Neural cell (in vitro differentiated cells): ENCODE measurements around the gene CIITA. TPM values are rescaled to one million over a fixed set of nuclear protein-coding genes. Genes with fewer than 3 reads are reported as not detected.

ENCODE experiments used
- H2AFZ ChIP-seq: fragments of 200-600, 300-800 bp; sonication (generic), shearing (Covaris generic); 2 replicates; pipeline ENCODE4 v1.6.0; 2014; ENCODE audit warnings: low read depth, mild to moderate bottlenecking, antibody characterized with exemption, low read length, moderate library complexity
- H3F3A ChIP-seq: fragments of 200-600 bp; shearing (Covaris generic); 2 replicates; pipeline ENCODE4 v1.6.1; 2016; ENCODE audit warnings: mild to moderate bottlenecking, moderate library complexity, mixed read lengths, antibody characterized with exemption, low read length; ENCODE audit not compliant: insufficient read depth, poor library complexity, severe bottlenecking
- H3K27ac ChIP-seq: fragments of 200-600, 300-800 bp; sonication (generic), shearing (Covaris generic); 2 replicates; pipeline ENCODE4 v1.5.1; 2014; ENCODE audit warnings: mild to moderate bottlenecking, low read length, moderate library complexity
- H3K27me3 ChIP-seq: fragments of 300-800, 200-600 bp; sonication (generic), shearing (Covaris generic); 2 replicates; pipeline ENCODE4 v1.6.0; 2014; ENCODE audit warnings: mild to moderate bottlenecking, low read depth, low read length, moderate library complexity; ENCODE audit not compliant: insufficient read depth
- H3K36me3 ChIP-seq: fragments of 300-800, 200-600 bp; sonication (generic), shearing (Covaris generic); 2 replicates; pipeline ENCODE4 v1.5.1; 2014; ENCODE audit warnings: mild to moderate bottlenecking, antibody characterized with exemption, low read length, moderate library complexity; ENCODE audit not compliant: insufficient read depth
- H3K4me2 ChIP-seq: fragments of 300-800, 200-600 bp; sonication (generic), shearing (Covaris generic); 2 replicates; pipeline ENCODE4 v1.6.0; 2014; ENCODE audit warnings: mild to moderate bottlenecking, low read length
- H3K4me3 ChIP-seq: fragments of 300-800, 200-600 bp; sonication (generic), shearing (Covaris generic); 2 replicates; pipeline ENCODE4 v1.5.1; 2014; ENCODE audit warnings: mild to moderate bottlenecking, low read length, moderate library complexity
- H3K79me2 ChIP-seq: fragments of 200-600 bp; shearing (Covaris generic); replicated peaks from 2 replicates; pipeline ENCODE4 v1.6.0; 2014; ENCODE audit warnings: mild to moderate bottlenecking, low read length, moderate library complexity; ENCODE audit not compliant: insufficient read depth
- H3K9ac ChIP-seq: fragments of 300-800, 200-600 bp; sonication (generic), shearing (Covaris generic); 2 replicates; pipeline ENCODE4 v1.6.1; 2016; ENCODE audit warnings: mild to moderate bottlenecking, low read length, mixed read lengths
- H3K9me2 ChIP-seq: fragments of 200-600 bp; shearing (Covaris generic); 2 replicates; pipeline ENCODE4 v1.6.1; 2016; ENCODE audit warnings: mild to moderate bottlenecking, low read length, mixed read lengths; ENCODE audit not compliant: insufficient read depth
- H3K9me3 ChIP-seq: fragments of 200-600, 300-800 bp; sonication (generic), shearing (Covaris generic); 2 replicates; pipeline ENCODE4 v1.6.1; 2016; ENCODE audit warnings: mild to moderate bottlenecking, mixed run types, low read length, moderate library complexity, mixed read lengths
- H4K20me1 ChIP-seq: fragments of 200-600 bp; shearing (Covaris generic); 2 replicates; pipeline ENCODE4 v1.6.1; 2016; ENCODE audit warnings: mild to moderate bottlenecking, mixed run types; ENCODE audit not compliant: insufficient read depth
- CTCF ChIP-seq: fragments of 450-650 bp; IDR thresholded peaks from 2 replicates; pipeline ENCODE4 v1.5.1; 2014; ENCODE audit warnings: antibody characterized with exemption, mild to moderate bottlenecking, moderate library complexity; ENCODE audit not compliant: poor library complexity, severe bottlenecking
- EP300 ChIP-seq: fragments of 450-650 bp; conservative IDR thresholded peaks from 2 replicates; pipeline ENCODE4 v1.6.1; 2014; ENCODE audit warnings: antibody characterized with exemption, mild to moderate bottlenecking, moderate library complexity; ENCODE audit not compliant: poor library complexity, severe bottlenecking
- EZH2 ChIP-seq: fragments of 200-600, 300-800 bp; shearing (Covaris generic), sonication (generic); IDR thresholded peaks from 2 replicates; pipeline ENCODE4 v1.6.1; 2014; ENCODE audit warnings: antibody characterized with exemption, low read length, borderline replicate concordance, mild to moderate bottlenecking; ENCODE audit not compliant: insufficient read depth, poor library complexity, severe bottlenecking
- MXI1 ChIP-seq: fragments of 450-650 bp; conservative IDR thresholded peaks from 2 replicates; pipeline ENCODE4 v1.6.1; 2014; ENCODE audit warnings: antibody characterized with exemption, mild to moderate bottlenecking; ENCODE audit not compliant: poor library complexity, severe bottlenecking
- POLR2AphosphoS5 ChIP-seq: IDR thresholded peaks from 2 replicates; pipeline ENCODE4 v1.6.1; 2012
- RAD21 ChIP-seq: fragments of 450-650 bp; conservative IDR thresholded peaks from 2 replicates; pipeline ENCODE4 v1.6.1; 2014; ENCODE audit warnings: antibody characterized with exemption, mild to moderate bottlenecking, moderate library complexity
- SMC3 ChIP-seq: fragments of 450-650 bp; conservative IDR thresholded peaks from 2 replicates; pipeline ENCODE4 v1.6.1; 2014; ENCODE audit warnings: antibody characterized with exemption, mild to moderate bottlenecking, moderate library complexity; ENCODE audit not compliant: poor library complexity
- TAF1 ChIP-seq: IDR thresholded peaks from 2 replicates; pipeline ENCODE4 v1.6.1; 2012; ENCODE audit warnings: low read depth
- polyA plus RNA-seq: library from polyadenylated mRNA; depleted of rRNA; stranded (reverse); fragments of >200 nt; gene quantifications from 2 replicates; pipeline ENCODE4 v1.2.3, GENCODE V29; 2014
- TF ChIP-seq, protein P1 (sequence below): IDR thresholded peaks from 2 replicates; pipeline ENCODE4 v1.6.1; 2012; ENCODE audit warnings: borderline replicate concordance

CIITA gene
- polyA plus RNA-seq, 1 donor from 2014 or later, result not detected

GRCh38 chr16:10862438-10862837 lies 14.6 kb upstream of the CIITA start:
- H3K79me2 ChIP-seq, result no peaks in the 10 kb centered on the region
- H3K9ac ChIP-seq, result no peak overlapping the region
- H3K36me3 ChIP-seq, result no peaks in the 10 kb centered on the region
- no peak overlapping the region for H2AFZ ChIP-seq
- no peaks in the 10 kb centered on the region for H3K27me3 ChIP-seq
- no peaks in the 10 kb centered on the region for H4K20me1 ChIP-seq
- no peak overlapping the region for H3K4me2 ChIP-seq
- no peak for TF ChIP-seq RAD21
- TF ChIP-seq EZH2, result no peak
- TF ChIP-seq TAF1, result no peak
- TF ChIP-seq EP300, result no peak
- no peak for TF ChIP-seq SMC3
- TF ChIP-seq, protein P1, sequence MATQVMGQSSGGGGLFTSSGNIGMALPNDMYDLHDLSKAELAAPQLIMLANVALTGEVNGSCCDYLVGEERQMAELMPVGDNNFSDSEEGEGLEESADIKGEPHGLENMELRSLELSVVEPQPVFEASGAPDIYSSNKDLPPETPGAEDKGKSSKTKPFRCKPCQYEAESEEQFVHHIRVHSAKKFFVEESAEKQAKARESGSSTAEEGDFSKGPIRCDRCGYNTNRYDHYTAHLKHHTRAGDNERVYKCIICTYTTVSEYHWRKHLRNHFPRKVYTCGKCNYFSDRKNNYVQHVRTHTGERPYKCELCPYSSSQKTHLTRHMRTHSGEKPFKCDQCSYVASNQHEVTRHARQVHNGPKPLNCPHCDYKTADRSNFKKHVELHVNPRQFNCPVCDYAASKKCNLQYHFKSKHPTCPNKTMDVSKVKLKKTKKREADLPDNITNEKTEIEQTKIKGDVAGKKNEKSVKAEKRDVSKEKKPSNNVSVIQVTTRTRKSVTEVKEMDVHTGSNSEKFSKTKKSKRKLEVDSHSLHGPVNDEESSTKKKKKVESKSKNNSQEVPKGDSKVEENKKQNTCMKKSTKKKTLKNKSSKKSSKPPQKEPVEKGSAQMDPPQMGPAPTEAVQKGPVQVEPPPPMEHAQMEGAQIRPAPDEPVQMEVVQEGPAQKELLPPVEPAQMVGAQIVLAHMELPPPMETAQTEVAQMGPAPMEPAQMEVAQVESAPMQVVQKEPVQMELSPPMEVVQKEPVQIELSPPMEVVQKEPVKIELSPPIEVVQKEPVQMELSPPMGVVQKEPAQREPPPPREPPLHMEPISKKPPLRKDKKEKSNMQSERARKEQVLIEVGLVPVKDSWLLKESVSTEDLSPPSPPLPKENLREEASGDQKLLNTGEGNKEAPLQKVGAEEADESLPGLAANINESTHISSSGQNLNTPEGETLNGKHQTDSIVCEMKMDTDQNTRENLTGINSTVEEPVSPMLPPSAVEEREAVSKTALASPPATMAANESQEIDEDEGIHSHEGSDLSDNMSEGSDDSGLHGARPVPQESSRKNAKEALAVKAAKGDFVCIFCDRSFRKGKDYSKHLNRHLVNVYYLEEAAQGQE, result no peak
- H3K9me2 ChIP-seq, result no peaks in the 10 kb centered on the region
- no peak overlapping the region for H3K27ac ChIP-seq
- H3F3A ChIP-seq, result no peaks in the 10 kb centered on the region
- H3K4me3 ChIP-seq, result no peak overlapping the region
- no peaks in the 10 kb centered on the region for H3K9me3 ChIP-seq

DNA sequence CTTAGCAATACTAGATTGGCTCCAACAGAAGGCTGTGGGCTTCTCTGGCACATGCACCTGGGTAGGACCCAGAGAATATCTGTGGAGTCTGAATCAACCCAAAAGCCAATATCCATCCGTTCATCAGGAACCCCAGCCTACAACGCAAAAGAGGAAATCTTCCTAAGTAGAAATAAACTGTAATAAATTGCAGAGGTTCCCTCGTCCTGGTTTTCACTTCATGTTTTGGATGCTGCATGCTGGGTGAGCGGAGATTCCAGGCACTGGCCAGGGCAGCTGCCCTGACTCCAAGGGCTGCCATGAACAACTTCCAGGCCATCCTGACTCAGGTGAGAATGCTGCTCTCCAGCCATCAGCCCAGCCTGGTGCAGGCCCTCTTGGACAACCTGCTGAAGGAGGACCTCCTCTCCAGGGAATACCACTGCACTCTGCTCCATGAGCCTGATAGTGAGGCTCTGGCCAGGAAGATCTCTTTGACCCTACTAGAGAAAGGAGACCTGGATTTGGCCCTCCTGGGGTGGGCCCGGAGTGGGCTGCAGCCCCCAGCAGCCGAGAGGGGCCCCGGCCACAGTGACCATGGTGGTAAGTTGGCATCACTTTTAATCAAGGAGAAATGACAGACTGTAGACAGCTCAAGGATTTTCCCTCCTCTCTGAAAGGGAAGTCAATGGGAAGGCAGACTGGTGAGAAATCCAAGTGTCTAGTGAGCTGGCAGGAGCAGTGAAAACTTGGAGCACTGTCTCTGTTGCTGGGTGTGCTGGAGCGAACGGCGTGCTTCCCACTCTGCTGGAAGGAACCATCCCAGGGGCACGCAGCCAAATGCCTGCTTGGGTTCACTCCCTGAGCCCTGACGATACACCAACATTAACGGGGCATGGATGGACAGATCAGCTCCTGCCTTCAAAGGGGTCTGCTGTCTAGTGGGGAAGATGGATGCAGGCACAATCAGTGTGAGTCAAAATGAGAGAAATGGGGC lies 10.7 kb upstream of the CIITA start:
- Histone ChIP-seq H3K27me3 (no peaks in the 10 kb centered on the region), H3K4me3 (no peak overlapping the region), H3K9me3 (no peaks in the 10 kb centered on the region), H3K9me2 (no peaks in the 10 kb centered on the region), H3K36me3 (no peaks in the 10 kb centered on the region), H2AFZ (no peak overlapping the region), H3K9ac (no peak overlapping the region), H4K20me1 (no peaks in the 10 kb centered on the region), H3K27ac (no peak overlapping the region), H3K4me2 (no peak overlapping the region), H3F3A (no peaks in the 10 kb centered on the region), H3K79me2 (no peaks in the 10 kb centered on the region)
- TF ChIP-seq SMC3, result no peak

- Histone ChIP-seq H3K9me2 (no peaks in the 10 kb centered on the region), H3K27ac (no peak overlapping the region), H3K9me3 (no peaks in the 10 kb centered on the region), H3K9ac (no peak overlapping the region), H3K36me3 (no peaks in the 10 kb centered on the region), H3K4me2 (no peak overlapping the region), H2AFZ (no peak overlapping the region), H3K79me2 (no peaks in the 10 kb centered on the region), H4K20me1 (no peaks in the 10 kb centered on the region), H3K27me3 (no peaks in the 10 kb centered on the region), H3F3A (no peaks in the 10 kb centered on the region), H3K4me3 (no peak overlapping the region)
- no peak for TF ChIP-seq RAD21
- no peak for TF ChIP-seq POLR2AphosphoS5
- no peak for TF ChIP-seq TAF1
- TF ChIP-seq SMC3, result no peak
- TF ChIP-seq, protein P1, result no peak
- no peak for TF ChIP-seq MXI1
- no peak for TF ChIP-seq CTCF
These were observed 9.8 kb upstream of the CIITA start for GRCh38 chr16:10867199-10867598.
